GM12865 (cell line): ENCODE data around the gene GUCY1A2.

Experiments
- DNase-seq: peaks from one replicate; pipeline ENCODE4 v3.0.0; 2010; ENCODE audit warnings: low read depth
- H3K4me3 ChIP-seq: 2 replicates; pipeline ENCODE4 v1.5.1; 2011; ENCODE audit warnings: mild to moderate bottlenecking, low read depth, low read length, control low read depth
- CTCF ChIP-seq: IDR thresholded peaks from 2 replicates; pipeline ENCODE4 v1.5.1; 2011; ENCODE audit warnings: low read length, control low read depth, low read depth, inconsistent platforms; ENCODE audit not compliant: insufficient read depth; ENCODE audit errors: missing control alignments

The GUCY1A2 gene

GRCh38 chr11:106668147-106668546 lies 350.1 kb downstream of the GUCY1A2 start:
- DNase-seq: no peak
- H3K4me3 ChIP-seq: no peak overlapping the region
- no peak for TF ChIP-seq CTCF

- DNase-seq: no peak
- no peak for TF ChIP-seq CTCF
- H3K4me3 ChIP-seq: no peak overlapping the region
Observed at GRCh38 chr11:106656646-106657045, 361.6 kb downstream of the GUCY1A2 start.

GRCh38 chr11:106644824-106645223 lies 373.5 kb downstream of the GUCY1A2 start:
- no peak for DNase-seq
- no peak for TF ChIP-seq CTCF
- H3K4me3 ChIP-seq: no peak overlapping the region

GRCh38 chr11:106642331-106642730 lies 375.9 kb downstream of the GUCY1A2 start:
- TF ChIP-seq CTCF: no peak
- H3K4me3 ChIP-seq: no peak overlapping the region
- no peak for DNase-seq

- no peak for TF ChIP-seq CTCF
- H3K4me3 ChIP-seq: no peak overlapping the region
- DNase-seq: no peak
Observed at GRCh38 chr11:106632283-106632682, 386.0 kb downstream of the GUCY1A2 start.

- no peak overlapping the region for H3K4me3 ChIP-seq
- no peak for DNase-seq
- TF ChIP-seq CTCF: no peak
Observed at GRCh38 chr11:106627694-106628093, 390.6 kb downstream of the GUCY1A2 start.

GRCh38 chr11:106625566-106625965 lies 392.7 kb downstream of the GUCY1A2 start:
- no peak for TF ChIP-seq CTCF
- DNase-seq: no peak
- H3K4me3 ChIP-seq: no peak overlapping the region
